ENCODE results near the gene RFFL. TPM values are rescaled to one million over a fixed set of nuclear protein-coding genes. Genes with fewer than 3 reads are reported as not detected.
A peak's percentile ranks its signal among the peaks of the same experiment; 100 is the strongest.
"Not testable (repeated sequence)": the region's sequence is repeated elsewhere in the genome, so short reads cannot be mapped to it uniquely, and the experiment has no call there.

Gene RFFL
- total RNA-seq = 19.3 and 22.9 TPM in 2 replicates
- long read RNA-seq, full-length matches to known transcripts = 4 of 13 reads
- long read RNA-seq, partial matches to known transcripts = 1 of 13 reads
- long read RNA-seq, other reads (novel, unspliced or antisense) = 8 of 13 reads

DNA sequence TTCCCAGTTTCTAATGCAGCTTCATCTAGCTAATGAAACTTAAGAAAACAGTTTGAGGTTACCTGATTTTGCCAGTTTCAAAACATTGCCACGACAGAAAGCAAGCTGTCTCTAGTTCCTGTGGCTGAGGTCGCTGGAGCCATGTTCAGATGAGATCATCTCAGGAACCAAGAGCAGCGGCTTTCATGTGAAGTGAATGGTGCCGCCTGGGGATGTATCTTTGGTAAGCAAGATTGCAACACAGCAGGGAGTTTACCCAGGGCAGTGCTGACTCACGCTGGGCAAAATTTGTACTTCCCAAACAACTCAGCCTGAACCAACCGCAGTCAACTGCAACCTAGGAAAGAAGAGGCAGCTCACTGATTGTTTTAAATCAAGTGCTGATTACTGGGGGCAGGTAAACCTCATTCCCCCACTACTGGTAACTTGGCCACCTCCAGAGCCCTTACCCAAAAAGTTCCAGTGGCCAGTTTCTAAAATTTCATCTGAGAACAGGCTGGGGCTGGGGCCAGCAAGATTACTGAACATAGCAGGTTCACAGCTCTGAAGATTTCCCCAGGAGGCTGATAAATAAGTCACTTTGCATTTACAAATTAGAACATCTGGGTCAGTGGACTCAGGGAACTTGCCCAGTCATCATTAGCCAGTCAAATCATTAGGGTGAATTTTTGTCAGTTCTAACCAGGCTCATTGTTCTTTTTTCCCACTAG, at the start of gene RFFL:
Gene RFFL (minus strand): TSS at position 194 of the 710 bp plus-strand sequence. CDS start 37,154 bp downstream, outside the sequence.
- H3K27ac Mint-ChIP-seq (ENCODE audit: unreplicated experiment) = peak within 1 kb of the TSS; percentile 99
- H3K27me3 Mint-ChIP-seq (ENCODE audit: unreplicated experiment) = no peaks in the 10 kb centered on the region
- TF ChIP-seq, protein P1, sequence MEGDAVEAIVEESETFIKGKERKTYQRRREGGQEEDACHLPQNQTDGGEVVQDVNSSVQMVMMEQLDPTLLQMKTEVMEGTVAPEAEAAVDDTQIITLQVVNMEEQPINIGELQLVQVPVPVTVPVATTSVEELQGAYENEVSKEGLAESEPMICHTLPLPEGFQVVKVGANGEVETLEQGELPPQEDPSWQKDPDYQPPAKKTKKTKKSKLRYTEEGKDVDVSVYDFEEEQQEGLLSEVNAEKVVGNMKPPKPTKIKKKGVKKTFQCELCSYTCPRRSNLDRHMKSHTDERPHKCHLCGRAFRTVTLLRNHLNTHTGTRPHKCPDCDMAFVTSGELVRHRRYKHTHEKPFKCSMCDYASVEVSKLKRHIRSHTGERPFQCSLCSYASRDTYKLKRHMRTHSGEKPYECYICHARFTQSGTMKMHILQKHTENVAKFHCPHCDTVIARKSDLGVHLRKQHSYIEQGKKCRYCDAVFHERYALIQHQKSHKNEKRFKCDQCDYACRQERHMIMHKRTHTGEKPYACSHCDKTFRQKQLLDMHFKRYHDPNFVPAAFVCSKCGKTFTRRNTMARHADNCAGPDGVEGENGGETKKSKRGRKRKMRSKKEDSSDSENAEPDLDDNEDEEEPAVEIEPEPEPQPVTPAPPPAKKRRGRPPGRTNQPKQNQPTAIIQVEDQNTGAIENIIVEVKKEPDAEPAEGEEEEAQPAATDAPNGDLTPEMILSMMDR (IDR thresholded peaks at IDR 0.05) = peak; percentile 27
- H3K4me1 Mint-ChIP-seq (ENCODE audit: unreplicated experiment) = peaks cover 29% of the 10 kb centered on the region
- peaks cover 21% of the 10 kb centered on the region for H3K36me3 Mint-ChIP-seq (ENCODE audit: unreplicated experiment)
- peak within 1 kb of the TSS; percentile 57 for H3K4me3 Mint-ChIP-seq (ENCODE audit: unreplicated experiment)
- H3K9me3 Mint-ChIP-seq (ENCODE audit: unreplicated experiment) = no peaks in the 10 kb centered on the region
- DNase-seq (ENCODE audit: extremely low spot score, unreplicated experiment) = peak; percentile 91

GRCh38 chr17:35110791-35111190, 47.3 kb upstream of the RFFL start:
- not testable (repeated sequence) for H3K4me3 Mint-ChIP-seq (ENCODE audit: unreplicated experiment); H3K4me1 Mint-ChIP-seq (ENCODE audit: unreplicated experiment); DNase-seq (ENCODE audit: extremely low spot score, unreplicated experiment); H3K9me3 Mint-ChIP-seq (ENCODE audit: unreplicated experiment); H3K27me3 Mint-ChIP-seq (ENCODE audit: unreplicated experiment); H3K27ac Mint-ChIP-seq (ENCODE audit: unreplicated experiment)
- peaks cover 11% of the 10 kb centered on the region for H3K36me3 Mint-ChIP-seq (ENCODE audit: unreplicated experiment)

- no peak overlapping the region for H3K27ac Mint-ChIP-seq (ENCODE audit: unreplicated experiment)
- H3K4me1 Mint-ChIP-seq (ENCODE audit: unreplicated experiment) = no peaks in the 10 kb centered on the region
- no peak for DNase-seq (ENCODE audit: extremely low spot score, unreplicated experiment)
- TF ChIP-seq, protein P1 (IDR thresholded peaks at IDR 0.05) = no peak
- H3K27me3 Mint-ChIP-seq (ENCODE audit: unreplicated experiment) = no peaks in the 10 kb centered on the region
- H3K9me3 Mint-ChIP-seq (ENCODE audit: unreplicated experiment) = no peaks in the 10 kb centered on the region
- H3K4me3 Mint-ChIP-seq (ENCODE audit: unreplicated experiment) = no peak overlapping the region
- peaks cover 25% of the 10 kb centered on the region for H3K36me3 Mint-ChIP-seq (ENCODE audit: unreplicated experiment)
These were observed 41.4 kb upstream of the RFFL start for GRCh38 chr17:35104844-35105450.

- TF ChIP-seq, protein P1 (IDR thresholded peaks at IDR 0.05) = no peak
- Mint-ChIP-seq H3K36me3 (ENCODE audit: unreplicated experiment) (peaks cover 33% of the 10 kb centered on the region), H3K27me3 (ENCODE audit: unreplicated experiment) (no peaks in the 10 kb centered on the region), H3K4me1 (ENCODE audit: unreplicated experiment) (no peaks in the 10 kb centered on the region), H3K4me3 (ENCODE audit: unreplicated experiment) (no peak overlapping the region), H3K27ac (ENCODE audit: unreplicated experiment) (no peak overlapping the region), H3K9me3 (ENCODE audit: unreplicated experiment) (no peaks in the 10 kb centered on the region)
- no peak for DNase-seq (ENCODE audit: extremely low spot score, unreplicated experiment)
These were observed 39.8 kb upstream of the RFFL start for GRCh38 chr17:35103271-35103670.

- H3K27me3 Mint-ChIP-seq (ENCODE audit: unreplicated experiment) = no peaks in the 10 kb centered on the region
- no peaks in the 10 kb centered on the region for H3K4me1 Mint-ChIP-seq (ENCODE audit: unreplicated experiment)
- H3K4me3 Mint-ChIP-seq (ENCODE audit: unreplicated experiment) = no peak overlapping the region
- no peaks in the 10 kb centered on the region for H3K9me3 Mint-ChIP-seq (ENCODE audit: unreplicated experiment)
- no peak for DNase-seq (ENCODE audit: extremely low spot score, unreplicated experiment)
- TF ChIP-seq, protein P1 (IDR thresholded peaks at IDR 0.05) = no peak
- no peak overlapping the region for H3K27ac Mint-ChIP-seq (ENCODE audit: unreplicated experiment)
- peaks cover 33% of the 10 kb centered on the region for H3K36me3 Mint-ChIP-seq (ENCODE audit: unreplicated experiment)
These were observed 38.2 kb upstream of the RFFL start for GRCh38 chr17:35101725-35102124.

All from osteocyte (in vitro differentiated cells).